ENCODE data around the gene NTHL1.

Gene NTHL1

DNA sequence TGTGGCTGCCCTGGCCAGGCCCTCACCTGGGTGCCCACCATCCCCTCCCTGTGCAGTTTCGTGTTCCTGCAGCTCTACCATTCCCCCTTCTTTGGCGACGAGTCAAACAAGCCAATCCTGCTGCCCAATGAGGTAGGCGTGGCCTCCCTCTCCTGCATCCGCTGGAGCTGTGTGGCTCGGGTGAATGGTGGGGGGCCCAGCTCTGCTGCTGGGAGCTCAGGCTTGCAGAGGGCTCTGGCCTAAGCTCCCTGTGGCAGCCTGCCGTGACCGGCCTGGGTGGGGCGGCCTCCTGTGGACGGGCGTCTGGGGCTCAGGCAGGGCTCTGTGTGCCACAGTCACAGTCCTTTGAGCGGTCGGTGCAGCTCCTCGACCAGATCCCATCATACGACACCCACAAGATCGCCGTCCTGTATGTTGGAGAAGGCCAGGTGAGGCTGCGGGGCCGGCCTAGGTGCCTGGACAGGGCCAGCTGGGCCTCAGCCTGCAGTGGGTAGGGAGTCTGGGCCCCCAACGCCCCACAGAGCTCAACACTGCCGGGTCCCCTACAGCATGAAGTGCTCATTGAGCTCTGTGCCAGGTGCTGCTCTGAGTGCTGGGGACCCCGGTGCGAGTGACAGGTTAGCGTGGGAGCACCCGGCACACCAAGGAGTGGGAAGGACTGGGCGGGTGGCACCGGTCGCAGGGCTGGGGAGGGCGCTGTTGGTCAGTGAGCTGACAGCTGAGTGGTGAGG lies 37.4 kb upstream of the NTHL1 start:
- DNase-seq (ENCODE audit: low read depth, low spot score), result no peak

DNA sequence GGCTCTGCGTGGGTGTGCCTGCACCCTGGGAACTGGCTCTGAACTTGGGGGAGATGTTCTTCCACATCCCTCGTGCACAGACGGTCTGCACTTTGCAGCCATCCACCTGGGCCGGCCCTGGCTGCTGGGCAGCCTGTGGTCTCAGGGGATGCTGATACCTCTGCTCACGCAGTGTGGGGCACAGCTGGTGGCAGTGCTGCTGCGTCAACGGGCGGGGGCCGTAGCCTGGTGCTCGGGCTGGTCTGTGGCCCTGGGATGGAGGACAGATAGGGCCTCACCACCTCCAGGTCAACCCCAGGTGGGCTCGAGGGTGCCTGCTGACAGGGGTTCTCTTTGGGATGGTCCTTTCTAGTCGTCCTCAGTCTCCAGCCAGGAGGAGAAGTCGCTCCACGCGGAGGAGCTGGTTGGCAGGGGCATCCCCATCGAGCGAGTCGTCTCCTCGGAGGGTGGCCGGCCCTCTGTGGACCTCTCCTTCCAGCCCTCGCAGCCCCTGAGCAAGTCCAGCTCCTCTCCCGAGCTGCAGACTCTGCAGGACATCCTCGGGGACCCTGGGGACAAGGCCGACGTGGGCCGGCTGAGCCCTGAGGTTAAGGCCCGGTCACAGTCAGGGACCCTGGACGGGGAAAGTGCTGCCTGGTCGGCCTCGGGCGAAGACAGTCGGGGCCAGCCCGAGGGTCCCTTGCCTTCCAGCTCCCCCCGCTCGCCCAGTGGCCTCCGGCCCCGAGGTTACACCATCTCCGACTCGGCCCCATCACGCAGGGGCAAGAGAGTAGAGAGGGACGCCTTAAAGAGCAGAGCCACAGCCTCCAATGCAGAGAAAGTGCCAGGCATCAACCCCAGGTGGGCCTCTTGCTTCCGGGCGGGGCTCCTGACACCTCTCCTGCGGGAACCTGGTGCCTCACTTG lies 36.5 kb upstream of the NTHL1 start:
- DNase-seq (ENCODE audit: low read depth, low spot score), result no peak

DNA sequence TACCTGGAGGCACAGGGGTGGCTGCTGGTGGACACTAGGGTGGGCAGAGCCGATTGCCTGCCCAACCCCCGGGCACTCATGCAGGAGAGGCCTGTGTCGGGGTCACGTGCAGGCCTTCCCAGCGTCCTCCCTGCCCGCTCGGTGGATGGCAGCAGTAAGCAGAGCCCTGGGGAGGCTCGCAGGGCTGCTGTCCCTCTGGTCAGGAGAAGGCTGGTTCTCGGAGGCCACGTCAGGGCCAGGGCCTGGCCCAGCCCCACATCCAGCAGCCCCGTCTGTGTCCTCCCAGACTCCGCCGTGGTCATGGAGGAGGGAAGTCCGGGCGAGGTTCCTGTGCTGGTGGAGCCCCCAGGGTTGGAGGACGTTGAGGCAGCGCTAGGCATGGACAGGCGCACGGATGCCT lies 35.8 kb upstream of the NTHL1 start:
- DNase-seq (ENCODE audit: low read depth, low spot score), result no peak

DNA sequence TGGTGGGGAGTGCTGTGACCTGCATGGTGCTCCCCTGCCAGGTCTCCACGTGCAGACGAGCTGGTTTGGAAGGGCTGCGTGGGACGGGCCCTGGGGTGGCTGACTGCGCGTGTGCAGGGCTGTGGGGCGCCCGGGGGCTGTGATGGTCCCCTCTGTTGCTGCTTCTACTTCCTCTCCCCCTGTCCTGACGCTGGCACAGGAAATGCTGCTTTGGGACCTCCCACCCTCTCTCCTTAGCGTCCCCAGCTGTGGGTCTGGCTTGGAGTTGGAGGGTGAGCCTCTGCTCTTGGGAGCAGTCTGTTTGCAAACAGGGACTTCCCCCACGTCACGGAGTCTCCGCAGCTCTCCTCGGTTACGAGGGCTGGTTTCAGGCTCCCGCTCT lies 35.3 kb upstream of the NTHL1 start:
- no peak for DNase-seq (ENCODE audit: low read depth, low spot score)

DNA sequence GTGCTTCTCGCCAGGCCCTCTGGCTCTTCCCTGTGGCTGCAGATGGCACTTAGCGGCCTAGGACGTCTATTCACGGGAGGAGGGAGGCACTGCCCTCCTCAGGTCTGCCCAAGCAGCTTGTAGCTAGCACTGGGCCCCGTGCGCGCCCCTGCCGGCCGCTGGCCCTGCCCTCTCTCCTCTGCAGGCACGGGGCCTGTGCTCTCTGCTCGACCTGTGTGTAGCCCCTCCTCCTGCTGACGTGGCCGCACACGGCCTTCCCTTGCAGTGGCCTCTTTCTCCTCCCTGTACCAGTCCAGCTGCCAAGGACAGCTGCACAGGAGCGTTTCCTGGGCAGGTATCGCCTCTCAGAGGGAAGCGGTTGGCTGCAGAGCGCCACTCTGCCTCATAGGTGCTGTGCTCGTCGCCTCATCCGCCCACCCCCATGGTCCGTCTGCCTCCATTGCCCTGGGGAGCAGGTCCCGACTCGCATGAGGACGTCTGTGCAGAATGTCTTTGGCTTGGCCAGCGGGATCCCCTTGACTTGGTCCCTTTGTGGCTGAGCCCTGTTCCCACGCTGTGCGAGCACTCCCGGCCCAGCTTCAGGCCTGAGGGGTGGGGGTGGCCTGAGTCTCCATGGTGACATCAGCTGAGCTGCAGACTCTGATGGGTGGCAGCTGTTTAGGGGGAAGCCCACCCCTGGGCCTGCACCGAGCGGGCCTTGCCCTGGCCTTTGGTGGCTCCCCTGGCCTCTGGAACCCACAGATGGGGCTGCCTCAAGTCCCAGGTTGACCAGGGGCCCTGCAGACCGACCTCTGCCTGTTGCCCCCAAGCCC lies 34.7 kb upstream of the NTHL1 start:
- no peak for DNase-seq (ENCODE audit: low read depth, low spot score)

DNA sequence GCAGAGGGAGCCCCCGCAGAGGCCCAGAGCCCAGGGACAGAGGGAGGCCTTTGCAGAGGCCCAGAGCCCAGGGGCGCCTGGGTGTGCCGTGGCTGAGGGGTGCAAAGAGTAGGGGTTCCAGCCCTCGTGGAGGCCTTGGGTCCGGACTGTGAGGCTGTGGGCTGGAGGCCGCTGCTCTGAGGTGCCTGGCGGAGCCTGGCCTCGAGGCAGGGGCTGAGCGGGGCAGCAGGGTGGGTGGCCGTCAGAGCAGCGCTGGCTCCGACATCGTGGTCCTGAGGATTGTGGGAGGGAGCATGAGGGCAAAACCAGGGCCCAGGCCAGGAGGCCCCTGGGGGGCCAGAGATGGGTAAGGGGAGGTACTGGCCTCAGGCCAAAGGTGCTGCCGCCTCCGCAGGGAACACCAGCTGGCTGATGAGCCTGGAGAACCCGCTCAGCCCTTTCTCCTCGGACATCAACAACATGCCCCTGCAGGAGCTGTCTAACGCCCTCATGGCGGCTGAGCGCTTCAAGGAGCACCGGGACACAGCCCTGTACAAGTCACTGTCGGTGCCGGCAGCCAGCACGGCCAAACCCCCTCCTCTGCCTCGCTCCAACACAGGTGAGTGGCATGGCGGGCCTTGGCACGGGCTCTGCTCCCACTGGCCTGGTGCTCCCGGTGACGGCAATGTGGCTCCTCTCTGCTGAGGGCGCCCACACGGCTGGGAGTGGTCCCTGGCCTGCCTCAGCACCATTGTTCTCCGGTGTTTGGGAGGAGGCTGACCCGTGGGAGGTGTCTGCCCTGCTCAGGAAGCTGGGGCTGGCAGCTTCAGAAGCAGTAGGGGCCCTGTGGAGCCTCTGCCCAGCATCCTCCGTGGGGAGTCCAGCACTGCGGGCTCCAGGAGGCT lies 33.8 kb upstream of the NTHL1 start:
- DNase-seq (ENCODE audit: low read depth, low spot score), result no peak

DNA sequence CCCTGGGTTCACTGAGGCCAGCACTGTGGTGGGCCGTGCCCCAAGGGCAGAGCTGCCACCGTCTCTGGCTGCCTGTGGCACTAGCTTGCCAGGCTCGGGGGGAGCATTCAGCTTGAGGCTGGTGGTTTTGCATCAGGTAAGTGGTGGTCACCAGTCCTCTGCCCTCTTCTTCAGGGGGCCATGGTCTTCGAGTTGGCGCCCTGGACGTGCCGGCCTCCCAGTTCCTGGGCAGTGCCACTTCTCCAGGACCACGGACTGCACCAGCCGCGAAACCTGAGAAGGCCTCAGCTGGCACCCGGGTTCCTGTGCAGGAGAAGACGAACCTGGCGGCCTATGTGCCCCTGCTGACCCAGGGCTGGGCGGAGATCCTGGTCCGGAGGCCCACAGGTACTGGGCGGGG lies 32.4 kb upstream of the NTHL1 start:
- no peak for DNase-seq (ENCODE audit: low read depth, low spot score)

DNA sequence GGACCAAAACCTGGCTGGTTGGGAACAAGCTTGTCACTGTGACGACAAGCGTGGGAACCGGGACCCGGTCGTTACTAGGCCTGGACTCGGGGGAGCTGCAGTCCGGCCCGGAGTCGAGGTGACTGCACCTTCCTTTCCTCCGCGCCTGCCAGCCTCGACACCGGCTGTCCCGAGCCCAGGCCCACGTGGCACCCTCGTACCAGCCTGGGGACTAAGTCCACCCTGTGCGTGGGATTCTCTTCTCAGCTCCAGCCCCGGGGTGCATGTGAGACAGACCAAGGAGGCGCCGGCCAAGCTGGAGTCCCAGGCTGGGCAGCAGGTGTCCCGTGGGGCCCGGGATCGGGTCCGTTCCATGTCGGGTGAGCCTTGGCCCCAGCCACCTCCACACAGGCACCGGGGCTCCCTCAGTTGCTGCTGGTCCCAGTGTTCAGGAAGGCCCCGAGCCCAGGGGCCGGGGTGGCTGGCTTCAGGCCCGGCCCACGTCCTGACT lies 31.7 kb upstream of the NTHL1 start:
- no peak for DNase-seq (ENCODE audit: low read depth, low spot score)

DNA sequence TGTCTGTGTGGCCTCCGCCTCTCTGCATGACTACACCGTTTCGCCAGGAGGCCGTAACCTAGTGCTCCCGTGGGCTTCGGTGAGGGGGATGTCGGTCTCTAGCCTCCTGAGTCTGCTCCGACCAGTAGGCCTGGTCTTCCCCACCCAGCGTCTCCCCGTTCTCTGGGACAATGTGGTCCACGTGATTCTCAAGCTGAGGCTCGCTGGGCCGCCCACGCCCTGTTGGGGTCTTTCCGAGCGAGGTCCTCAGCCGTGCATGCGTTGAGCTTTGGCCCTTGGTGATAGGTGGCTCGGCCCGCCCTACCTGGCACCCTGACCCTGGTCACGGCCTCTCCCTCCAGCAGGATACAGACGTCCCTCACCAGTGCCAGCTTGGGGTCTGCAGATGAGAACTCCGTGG lies 31.1 kb upstream of the NTHL1 start:
- no peak for DNase-seq (ENCODE audit: low read depth, low spot score)

DNA sequence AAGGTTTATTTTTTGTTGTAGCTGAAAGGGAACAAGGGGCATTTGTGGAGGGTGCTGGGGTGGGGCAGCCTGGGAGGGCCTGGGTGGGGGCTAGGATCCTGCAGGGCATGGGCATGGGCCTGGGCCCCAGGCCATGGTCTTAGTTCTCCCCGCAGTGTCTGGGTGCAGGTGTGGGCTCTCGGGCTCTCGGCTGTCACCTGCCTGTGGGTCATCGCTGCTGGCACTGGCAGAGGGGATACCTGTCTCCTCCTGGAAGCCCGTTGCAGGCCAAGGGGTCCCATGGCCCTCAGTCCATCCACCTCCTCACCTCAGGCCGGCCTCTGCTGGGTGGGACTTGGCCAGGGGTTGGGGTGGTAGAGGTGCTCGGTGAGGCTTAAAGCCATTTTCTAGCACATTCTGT lies 30.5 kb upstream of the NTHL1 start:
- no peak for DNase-seq (ENCODE audit: low read depth, low spot score)

DNA sequence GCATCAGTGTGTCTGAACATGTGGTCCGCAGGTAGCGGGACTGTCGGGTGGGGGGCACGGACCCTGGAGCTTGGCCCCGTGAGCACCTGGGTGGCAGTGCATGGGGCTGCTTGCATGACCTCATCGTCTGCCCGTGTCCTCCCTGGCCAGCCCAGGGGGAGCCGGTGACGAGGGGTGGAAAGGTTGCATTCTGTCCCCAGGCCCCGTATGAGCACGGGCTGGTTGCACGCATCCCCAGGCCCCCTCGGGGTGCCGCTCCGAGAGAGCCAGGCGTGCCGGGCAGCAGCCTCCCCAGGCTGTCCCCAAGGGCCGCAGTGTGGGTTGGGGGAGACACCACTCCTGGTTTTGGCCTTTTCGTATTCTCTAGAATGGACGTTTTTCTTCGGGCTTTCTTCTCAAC lies 30.1 kb upstream of the NTHL1 start:
- no peak for DNase-seq (ENCODE audit: low read depth, low spot score)

DNA sequence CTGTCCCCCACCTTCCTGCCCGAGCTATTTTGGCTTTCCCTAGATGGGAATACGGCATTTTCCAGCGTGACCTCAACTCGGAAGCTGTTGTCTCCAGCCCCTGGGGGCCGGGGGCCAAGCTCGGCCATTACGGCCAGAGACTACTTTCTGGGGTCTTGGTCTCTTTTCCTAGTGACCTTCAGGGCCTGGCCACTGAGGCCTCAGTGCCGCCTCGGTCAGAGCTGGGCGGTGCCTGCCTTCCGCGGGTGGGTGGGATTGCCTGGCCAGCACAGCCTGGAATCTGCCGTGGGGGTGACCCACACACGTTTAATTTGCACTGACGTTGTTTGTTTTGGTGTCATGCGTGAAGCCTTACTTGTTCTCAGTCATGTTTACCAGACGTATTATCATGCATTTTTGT lies 29.4 kb upstream of the NTHL1 start:
- DNase-seq (ENCODE audit: low read depth, low spot score), result no peak

DNA sequence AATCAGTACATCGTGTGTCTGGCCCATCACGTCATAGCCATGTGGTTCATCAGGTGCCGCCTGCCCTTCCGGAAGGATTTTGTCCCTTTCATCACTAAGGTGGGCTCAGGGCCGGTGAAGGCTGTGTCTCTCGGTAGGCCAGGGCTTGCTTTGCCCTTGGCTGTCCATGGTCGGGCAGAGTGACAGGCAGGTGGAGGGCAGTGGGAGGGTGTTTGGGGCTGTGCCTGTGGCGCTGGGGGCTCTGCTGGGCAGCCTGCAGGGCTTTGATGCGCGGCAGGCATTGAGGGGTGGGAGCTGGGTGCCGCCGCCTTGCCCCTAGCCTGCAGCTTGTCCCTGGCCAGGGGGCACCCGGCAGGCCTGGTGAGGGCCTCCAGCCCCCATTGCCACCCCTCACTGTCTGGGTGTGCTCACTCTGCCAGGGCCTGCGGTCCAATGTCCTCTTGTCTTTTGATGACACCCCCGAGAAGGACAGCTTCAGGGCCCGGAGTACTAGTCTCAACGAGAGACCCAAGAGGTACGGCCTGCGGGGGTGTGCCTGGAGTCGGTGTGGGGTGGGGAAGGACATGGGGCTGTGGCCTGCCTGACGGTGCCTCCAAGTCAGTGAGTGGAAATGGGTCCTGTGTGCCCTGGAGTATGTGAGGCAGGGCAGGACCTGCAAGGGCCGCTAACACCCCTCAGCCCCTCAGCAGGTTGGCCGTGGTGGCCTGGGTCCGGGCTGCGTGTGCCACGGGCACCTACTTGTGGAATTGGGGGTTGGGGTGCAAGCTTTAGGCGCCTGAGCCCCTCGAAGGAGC lies 28.6 kb upstream of the NTHL1 start:
- no peak for DNase-seq (ENCODE audit: low read depth, low spot score)

DNA sequence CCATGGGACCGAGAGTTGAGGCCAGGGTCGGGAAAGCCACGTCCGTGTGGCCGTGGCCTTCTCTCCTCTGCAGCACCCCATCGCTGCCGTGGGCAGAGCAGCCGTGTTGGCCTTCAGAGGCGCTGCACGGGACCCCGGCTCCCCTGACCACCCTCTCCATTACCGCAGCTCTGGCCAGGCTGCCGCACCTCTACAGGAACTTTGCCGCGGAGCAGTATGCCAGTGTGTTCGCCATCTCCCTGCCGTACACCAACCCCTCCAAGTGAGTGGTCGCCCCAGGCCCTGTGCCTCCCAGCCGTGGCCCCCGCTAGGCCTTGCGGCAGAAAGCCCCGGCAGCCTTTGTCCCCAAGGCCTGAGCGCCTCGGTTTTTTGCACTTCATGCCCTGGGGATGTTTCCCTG lies 28.0 kb upstream of the NTHL1 start:
- no peak for DNase-seq (ENCODE audit: low read depth, low spot score)

DNA sequence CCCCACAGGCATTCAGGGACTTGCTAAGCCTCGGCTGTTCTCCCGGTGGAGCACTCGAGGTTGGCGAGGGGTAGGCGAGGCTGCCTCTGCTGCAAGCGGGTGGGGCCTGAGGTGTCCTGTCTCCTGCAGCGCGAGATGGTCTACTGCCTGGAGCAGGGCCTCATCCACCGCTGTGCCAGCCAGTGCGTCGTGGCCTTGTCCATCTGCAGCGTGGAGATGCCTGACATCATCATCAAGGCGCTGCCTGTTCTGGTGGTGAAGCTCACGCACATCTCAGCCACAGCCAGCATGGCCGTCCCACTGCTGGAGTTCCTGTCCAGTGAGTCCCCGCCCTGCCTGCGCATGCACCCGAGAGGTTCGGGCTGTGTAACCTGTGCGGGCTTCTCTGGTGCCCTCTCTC lies 26.4 kb upstream of the NTHL1 start:
- no peak for DNase-seq (ENCODE audit: low read depth, low spot score)

DNA sequence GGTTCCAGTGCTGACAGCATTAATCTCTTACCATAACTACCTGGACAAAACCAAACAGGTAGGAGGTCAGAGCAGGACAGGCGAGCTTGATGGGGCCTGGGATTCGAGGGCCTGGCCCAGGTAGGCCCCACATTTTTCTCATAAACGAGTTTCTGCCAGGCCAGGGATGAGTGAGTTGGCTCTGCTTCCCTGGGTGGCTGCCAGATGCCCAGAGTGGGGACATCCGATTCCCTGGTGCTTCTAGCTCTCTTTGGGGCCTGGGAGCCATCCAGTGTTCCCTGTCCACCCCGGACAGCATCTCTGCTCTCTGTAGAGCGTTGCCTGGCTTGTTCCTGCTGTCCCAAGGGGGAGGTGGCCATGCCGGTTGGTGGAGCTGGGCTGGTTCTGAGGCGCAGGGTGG lies 25.3 kb upstream of the NTHL1 start:
- no peak for DNase-seq (ENCODE audit: low read depth, low spot score)

DNA sequence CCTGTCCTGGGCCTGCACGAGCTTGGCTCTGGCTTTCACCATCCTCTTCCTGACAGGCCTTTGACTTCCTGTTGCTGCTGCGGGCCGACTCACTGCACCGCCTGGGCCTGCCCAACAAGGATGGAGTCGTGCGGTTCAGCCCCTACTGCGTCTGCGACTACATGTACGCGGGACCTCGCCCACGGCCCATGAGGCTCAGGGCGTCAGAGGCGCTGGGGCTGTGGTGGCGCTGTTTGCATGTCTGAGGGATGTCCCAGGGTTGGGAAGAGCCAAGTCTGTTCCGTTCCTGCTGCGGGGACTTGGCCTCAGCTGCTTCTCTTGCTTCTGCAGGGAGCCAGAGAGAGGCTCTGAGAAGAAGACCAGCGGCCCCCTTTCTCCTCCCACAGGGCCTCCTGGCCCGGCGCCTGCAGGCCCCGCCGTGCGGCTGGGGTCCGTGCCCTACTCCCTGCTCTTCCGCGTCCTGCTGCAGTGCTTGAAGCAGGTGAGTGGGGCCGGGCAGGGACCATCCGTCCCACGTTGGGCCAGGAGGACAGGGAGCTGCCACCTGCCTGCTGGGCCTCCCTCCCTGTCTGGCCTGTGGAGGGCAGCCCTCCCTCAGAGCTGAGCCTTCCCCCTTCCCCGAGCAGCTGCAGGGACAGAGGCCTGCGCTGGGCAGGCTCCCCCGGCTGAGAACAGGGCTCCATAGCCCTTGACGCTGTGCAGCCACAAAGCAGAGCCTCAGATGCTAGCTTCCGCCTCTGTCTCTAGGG lies 24.0 kb upstream of the NTHL1 start:
- no peak for DNase-seq (ENCODE audit: low read depth, low spot score)

DNA sequence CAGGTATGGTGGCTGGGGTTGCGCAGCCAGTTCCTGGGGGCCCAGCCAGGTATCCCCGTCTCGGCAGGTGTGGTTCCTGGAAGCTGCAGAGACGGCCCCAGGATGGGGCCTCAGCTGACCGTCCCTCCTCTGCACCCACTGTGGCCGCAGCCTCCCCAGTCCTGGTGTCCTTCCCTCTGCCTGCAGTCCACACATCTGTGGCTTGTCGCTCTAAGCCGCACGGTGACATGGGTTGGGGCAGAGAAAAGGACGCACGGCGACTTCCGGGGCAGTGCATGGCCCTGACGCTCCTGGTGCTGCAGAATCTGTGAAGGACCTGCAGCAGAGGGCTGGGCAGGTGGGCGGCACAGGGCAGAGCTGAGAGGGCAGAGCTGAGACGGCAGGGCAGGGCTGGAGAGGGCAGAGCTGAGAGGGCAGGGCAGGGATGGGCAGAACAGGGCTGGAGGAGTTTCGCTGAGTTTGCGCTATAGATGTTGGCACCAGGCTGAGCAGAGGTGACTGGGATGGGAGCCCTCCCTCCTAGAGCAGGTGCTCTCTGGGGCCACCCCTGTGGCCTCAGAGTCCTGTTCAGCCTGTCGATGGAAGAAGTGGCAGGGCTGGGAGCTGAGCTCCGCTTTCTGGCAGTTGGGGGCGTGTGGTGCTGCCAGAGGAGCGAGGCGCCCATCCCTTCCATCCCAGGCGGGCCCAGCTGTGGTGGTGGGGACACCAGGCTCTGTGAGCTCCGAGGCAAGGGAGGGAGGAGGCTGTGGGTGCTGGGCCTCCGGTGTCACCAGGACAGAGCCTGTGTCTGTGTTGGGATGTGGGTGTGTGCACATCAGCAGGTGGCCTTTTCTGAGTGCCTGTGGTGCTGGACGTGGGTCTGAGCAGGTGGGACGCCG lies 23.2 kb upstream of the NTHL1 start:
- DNase-seq (ENCODE audit: low read depth, low spot score), result no peak

DNA sequence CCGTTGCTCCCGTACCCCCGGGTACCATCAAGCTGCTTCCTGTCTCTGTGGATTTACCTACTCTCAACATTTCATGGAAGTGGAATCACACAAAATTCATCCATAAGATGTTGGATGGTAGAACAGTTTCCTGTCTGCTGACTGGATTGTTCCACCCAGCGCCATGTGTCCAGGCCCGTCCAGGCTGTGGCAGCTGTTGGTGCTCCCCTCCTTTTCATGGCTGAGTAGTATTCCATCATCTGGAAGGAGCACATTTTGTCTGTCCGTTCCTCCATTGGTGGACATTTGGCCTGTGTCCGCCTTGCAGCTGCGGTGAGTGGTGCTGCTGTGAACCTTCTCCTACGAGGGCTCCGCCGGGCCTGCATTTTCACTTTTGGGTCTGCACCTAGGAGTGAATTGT lies 18.5 kb upstream of the NTHL1 start:
- no peak for DNase-seq (ENCODE audit: low read depth, low spot score)
